ENCODE results near the gene ARMC9. TPM values are rescaled to one million over a fixed set of nuclear protein-coding genes. Genes with fewer than 3 reads are reported as not detected.
"Not testable (repeated sequence)": the region's sequence is repeated elsewhere in the genome, so short reads cannot be mapped to it uniquely, and the experiment has no call there.

Gene ARMC9
- total RNA-seq, 1 donor from 2014 or later = 8.4 TPM

DNA sequence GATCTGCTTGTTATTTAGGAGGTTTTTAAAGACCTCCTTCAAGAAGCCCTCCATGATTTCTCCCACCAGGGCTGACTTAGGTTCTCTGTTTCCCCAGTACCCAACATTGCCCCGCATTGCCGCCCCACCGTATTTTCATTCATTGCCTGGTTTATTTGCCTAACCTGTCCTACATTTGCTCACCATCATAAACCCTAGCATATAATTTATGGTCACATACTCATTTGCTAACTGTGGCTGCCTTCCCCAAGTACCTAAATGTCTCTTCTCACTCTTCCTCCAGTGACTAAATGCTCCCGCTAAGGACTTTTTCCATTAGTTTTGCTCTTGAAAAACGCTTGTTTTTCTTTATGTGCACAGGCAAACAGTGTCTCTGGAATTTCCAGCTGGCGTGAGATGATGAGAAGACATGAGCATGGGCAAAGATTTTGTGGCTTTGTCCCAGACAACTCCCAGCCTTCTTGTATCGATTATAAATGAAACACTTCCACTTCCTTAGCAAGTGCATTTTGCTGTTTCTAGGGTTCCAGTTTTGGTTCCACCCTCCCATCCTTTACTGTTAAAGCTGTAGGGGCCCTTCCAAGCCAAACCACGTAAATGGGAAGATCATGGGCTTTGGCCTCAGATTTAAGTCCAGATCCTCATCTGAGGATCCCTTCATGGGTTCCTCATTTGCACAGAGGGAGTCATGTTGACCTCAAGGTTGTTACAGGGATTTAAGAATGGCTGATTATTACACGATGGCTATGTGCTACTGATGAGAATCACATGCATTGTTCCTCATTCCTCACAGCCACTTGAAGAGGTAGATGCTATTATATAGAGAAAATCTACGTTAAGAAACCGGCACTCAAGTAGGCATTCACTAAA is 21.0 kb upstream of the ARMC9 start:
- DNase-seq (ENCODE audit: low read depth) (no peak), FAIRE-seq (no peak)
- H3K36me3 ChIP-seq (ENCODE audit: control insufficient read depth, insufficient read depth, low read length) = no peaks in the 10 kb centered on the region
- TF ChIP-seq, protein P1, sequence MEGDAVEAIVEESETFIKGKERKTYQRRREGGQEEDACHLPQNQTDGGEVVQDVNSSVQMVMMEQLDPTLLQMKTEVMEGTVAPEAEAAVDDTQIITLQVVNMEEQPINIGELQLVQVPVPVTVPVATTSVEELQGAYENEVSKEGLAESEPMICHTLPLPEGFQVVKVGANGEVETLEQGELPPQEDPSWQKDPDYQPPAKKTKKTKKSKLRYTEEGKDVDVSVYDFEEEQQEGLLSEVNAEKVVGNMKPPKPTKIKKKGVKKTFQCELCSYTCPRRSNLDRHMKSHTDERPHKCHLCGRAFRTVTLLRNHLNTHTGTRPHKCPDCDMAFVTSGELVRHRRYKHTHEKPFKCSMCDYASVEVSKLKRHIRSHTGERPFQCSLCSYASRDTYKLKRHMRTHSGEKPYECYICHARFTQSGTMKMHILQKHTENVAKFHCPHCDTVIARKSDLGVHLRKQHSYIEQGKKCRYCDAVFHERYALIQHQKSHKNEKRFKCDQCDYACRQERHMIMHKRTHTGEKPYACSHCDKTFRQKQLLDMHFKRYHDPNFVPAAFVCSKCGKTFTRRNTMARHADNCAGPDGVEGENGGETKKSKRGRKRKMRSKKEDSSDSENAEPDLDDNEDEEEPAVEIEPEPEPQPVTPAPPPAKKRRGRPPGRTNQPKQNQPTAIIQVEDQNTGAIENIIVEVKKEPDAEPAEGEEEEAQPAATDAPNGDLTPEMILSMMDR (IDR thresholded peaks at IDR 0.05; ENCODE audit: insufficient read depth, low read length, severe bottlenecking) = no peak
- H3K27me3 ChIP-seq (ENCODE audit: control insufficient read depth, insufficient read depth, low read length) = no peaks in the 10 kb centered on the region
- H3K4me3 ChIP-seq (ENCODE audit: low read depth, low read length) = no peak overlapping the region

DNA sequence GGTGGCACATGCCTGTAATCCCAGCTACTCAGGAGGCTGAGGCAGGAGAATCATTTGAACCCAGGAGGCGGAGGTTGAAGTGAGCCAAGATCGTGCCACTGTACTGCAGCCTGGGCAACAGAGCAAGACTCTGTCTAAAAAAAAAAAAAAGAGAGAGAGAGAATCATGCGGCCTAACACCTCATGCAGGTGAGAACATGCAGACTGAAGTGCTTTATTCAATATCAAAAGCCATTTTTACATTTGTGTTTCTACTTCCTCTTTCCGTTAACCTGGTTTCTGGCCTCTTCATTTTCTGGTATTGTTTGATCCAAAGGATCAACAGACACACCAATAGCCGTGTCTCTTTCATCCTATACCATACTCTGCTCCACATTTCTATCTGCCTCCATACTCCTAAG is 19.6 kb upstream of the ARMC9 start:
- not testable (repeated sequence) for H3K4me3 ChIP-seq (ENCODE audit: low read depth, low read length); FAIRE-seq; DNase-seq (ENCODE audit: low read depth); H3K36me3 ChIP-seq (ENCODE audit: control insufficient read depth, insufficient read depth, low read length); H3K27me3 ChIP-seq (ENCODE audit: control insufficient read depth, insufficient read depth, low read length)

DNA sequence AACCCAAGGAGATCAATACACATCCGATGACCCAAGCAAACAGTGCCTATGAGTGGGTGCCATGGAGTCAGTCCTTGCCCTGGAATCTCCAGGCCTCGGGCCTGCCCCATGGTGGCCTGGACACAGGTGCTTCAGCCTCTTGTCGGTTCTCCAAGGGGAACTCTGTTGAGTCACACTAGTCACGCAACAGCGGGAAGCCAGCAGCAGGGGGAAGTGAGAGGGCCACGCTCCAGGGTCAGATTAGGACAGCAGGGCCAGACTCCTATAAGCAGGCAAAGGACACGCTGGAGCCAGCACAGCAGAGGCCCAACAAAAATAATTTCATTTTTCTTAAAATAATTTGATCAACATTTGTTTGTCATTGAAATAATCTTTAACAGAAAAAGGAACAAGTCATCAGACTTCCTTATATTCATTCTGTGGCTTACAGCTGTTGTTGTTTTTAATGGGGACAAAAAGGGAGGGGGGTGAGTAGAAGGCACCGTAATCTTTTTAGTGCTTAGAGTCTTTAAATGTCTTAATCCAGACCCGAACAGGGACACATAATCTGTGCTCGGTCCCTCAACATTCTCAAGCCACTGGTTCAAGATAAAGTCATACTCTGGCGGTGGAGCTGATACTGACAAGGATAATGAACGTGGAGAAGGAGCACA is 16.4 kb upstream of the ARMC9 start:
- Histone ChIP-seq H3K27me3 (ENCODE audit: control insufficient read depth, insufficient read depth, low read length) (no peaks in the 10 kb centered on the region), H3K36me3 (ENCODE audit: control insufficient read depth, insufficient read depth, low read length) (no peaks in the 10 kb centered on the region), H3K4me3 (ENCODE audit: low read depth, low read length) (no peak overlapping the region)
- FAIRE-seq = no peak
- DNase-seq (ENCODE audit: low read depth) = no peak
- TF ChIP-seq, protein P1 (IDR thresholded peaks at IDR 0.05; ENCODE audit: insufficient read depth, low read length, severe bottlenecking) = no peak

DNA sequence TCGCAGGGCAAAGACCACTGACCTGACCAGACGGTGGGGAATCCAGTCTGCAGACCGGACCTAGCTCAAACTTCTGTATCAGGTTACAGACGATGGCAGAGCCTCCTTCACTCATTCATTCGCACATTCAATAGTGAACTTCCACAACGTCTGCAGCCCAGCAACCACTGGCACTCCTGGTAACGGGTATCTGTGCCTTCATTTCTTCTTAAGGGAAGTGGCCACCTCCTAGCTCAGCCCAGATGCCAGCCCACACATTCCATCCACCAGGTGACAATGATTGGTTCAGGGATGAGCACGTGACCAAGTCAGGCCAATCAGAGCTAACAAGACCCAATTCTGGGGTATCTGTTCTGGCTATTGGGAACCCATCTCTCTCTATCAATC is 15.9 kb upstream of the ARMC9 start:
- Histone ChIP-seq H3K36me3 (ENCODE audit: control insufficient read depth, insufficient read depth, low read length) (no peaks in the 10 kb centered on the region), H3K27me3 (ENCODE audit: control insufficient read depth, insufficient read depth, low read length) (no peaks in the 10 kb centered on the region), H3K4me3 (ENCODE audit: low read depth, low read length) (no peak overlapping the region)
- DNase-seq (ENCODE audit: low read depth) (no peak), FAIRE-seq (no peak)
- TF ChIP-seq, protein P1 (IDR thresholded peaks at IDR 0.05; ENCODE audit: insufficient read depth, low read length, severe bottlenecking) = no peak

DNA sequence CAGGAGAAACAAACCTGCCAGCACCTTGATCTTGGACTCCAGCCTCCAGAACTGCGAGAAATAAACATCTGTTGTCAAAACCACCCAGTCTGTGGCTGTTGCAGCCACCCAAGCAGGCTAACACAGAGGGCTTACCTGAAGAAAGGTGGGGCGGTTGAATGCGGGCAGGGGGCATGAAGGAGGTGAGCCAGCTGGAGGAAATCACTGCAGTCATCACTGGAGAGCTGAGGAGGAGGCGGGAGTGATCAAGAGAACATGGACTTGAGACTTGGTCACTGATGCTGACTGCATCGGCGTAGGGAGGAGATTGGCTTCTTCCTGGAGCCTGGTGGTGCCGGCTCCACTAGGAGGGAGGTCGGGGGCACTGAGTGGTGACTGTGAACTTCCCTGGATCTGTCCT is 14.6 kb upstream of the ARMC9 start:
- TF ChIP-seq, protein P1 (IDR thresholded peaks at IDR 0.05; ENCODE audit: insufficient read depth, low read length, severe bottlenecking) = no peak
- FAIRE-seq (no peak), DNase-seq (ENCODE audit: low read depth) (no peak)
- Histone ChIP-seq H3K27me3 (ENCODE audit: control insufficient read depth, insufficient read depth, low read length) (no peaks in the 10 kb centered on the region), H3K36me3 (ENCODE audit: control insufficient read depth, insufficient read depth, low read length) (no peaks in the 10 kb centered on the region), H3K4me3 (ENCODE audit: low read depth, low read length) (no peak overlapping the region)

DNA sequence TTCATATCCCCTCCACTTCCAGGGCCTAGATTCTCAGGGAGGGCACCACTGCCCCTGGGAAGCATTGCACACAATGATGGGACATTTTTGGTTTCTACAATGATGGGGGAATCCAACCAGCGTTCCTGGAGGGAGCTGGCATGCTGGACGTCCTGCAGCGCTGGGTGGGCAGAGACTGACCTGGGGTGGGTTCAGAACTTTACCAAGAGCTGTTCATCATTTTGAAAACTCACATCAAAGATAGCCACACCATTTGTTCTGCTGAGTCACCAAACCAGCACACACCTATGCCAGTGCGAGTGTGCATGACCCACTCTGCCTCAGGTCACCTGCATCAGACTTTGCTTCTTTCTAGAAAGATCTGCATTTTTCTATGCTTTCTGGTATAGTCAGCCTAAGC is 14.1 kb upstream of the ARMC9 start:
- Histone ChIP-seq H3K27me3 (ENCODE audit: control insufficient read depth, insufficient read depth, low read length) (no peaks in the 10 kb centered on the region), H3K36me3 (ENCODE audit: control insufficient read depth, insufficient read depth, low read length) (no peaks in the 10 kb centered on the region), H3K4me3 (ENCODE audit: low read depth, low read length) (no peak overlapping the region)
- no peak for FAIRE-seq
- TF ChIP-seq, protein P1 (IDR thresholded peaks at IDR 0.05; ENCODE audit: insufficient read depth, low read length, severe bottlenecking) = no peak
- no peak for DNase-seq (ENCODE audit: low read depth)
